Tibial artery (tissue), 4 donors: ENCODE measurements around the gene PKN2.

Source experiments
- DNase-seq, 2 donors: peaks; one replicate each; pipeline ENCODE4 v3.0.0-alpha.2; 2019
- H3K27ac ChIP-seq, 2 donors: fragments of 200-600 bp; sonication (generic) in 1 of 2; 1 replicate in 1 of 2; 2 replicates in 1 of 2; pipeline ENCODE4 v1.5.1; 2018 to 2019; ENCODE audit warnings: mild to moderate bottlenecking in 1 of 2
- H3K27me3 ChIP-seq, 2 donors: fragments of 200-600 bp; sonication (generic) in 1 of 2; one replicate each; pipeline versions ENCODE4 v1.5.1 to v1.6.0; 2016 to 2019
- H3K36me3 ChIP-seq, 3 donors: fragments of 200-600 bp; sonication (generic) in 2 of 3; one replicate each; pipeline ENCODE4 v1.5.1; 2016 to 2019; ENCODE audit warnings: mild to moderate bottlenecking in 2 of 3
- H3K4me1 ChIP-seq, 4 donors: fragments of 200-600 bp; sonication (generic) in 2 of 4; 1 replicate in 3 of 4; 2 replicates in 1 of 4; pipeline ENCODE4 v1.5.1; 2016 to 2019
- H3K4me3 ChIP-seq, 2 donors: fragments of 200-600 bp; sonication (generic) in 1 of 2; 1 replicate in 1 of 2; 2 replicates in 1 of 2; pipeline ENCODE4 v1.5.1; 2018 to 2019; ENCODE audit warnings: mild to moderate bottlenecking in 2 of 2
- H3K9me3 ChIP-seq, 3 donors: fragments of 200-600 bp; sonication (generic) in 1 of 3; one replicate each; pipeline ENCODE4 v1.5.1; 2016 to 2019
- intact Hi-C: fragments of 100-400 bp; cut with DNase I; formaldehyde crosslinking; loops from one replicate; pipeline ENCODE4 v1.15.0; 2023; ENCODE audit warnings: low total_unique reads
- TF ChIP-seq, protein P1 (sequence below), 2 experiments: fragments of 200-600 bp in 1 of 2; fragments of 450-650 bp in 1 of 2; IDR thresholded peaks; one replicate each; pipeline ENCODE4 v1.5.1; 2017 to 2019; ENCODE audit warnings: antibody characterized with exemption in 2 of 2, mild to moderate bottlenecking in 1 of 2, moderate library complexity in 1 of 2

PKN2 gene

DNA sequence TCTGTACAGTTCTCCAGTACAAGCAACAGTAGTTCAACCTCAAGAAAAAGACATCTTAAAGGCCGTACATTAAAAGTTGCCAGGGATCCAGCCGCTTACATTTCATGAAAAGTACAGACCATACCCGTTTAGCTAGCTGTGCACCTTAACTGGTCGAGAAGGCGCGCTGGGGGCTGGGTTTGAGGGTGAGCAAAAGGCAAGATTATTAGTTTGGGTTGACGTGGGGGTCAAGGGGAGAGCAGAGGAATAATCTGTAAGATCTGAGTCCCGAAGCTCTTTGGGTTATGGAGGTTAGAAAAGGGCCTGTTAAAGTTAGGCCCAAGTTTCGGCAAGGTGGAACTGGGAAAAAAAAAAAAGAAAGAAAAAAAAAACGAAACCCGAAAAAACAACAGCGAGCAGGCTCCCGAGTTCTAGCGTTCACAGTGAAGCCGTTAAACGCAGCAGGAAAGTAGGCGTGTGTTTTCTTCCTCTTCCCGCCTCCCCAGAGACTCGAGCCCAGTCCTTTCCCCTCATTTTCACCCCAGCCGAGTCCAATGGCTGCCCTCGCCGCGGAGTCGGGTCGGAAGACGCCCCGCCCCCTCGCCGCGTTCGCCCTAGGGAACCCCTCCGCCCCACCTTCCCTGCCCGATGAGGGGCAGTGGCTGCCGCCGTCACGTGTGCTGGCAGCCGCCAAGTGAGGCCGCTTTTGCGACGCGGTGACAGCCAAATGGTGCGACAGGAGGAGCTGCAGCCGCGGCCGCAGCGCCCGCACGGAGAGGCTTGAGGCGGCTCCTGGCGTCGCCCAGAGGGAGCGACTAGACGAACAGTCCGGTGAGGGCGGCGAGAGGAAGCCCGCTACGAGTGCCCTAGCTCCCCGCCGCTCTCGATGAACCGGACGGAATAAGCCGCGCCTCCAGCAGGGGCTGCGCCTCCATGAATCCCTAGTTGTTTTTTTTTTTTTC lies at the start of gene PKN2:
TSS of gene PKN2 (plus strand) at position 733 of the 941 bp plus-strand sequence. CDS start 308 bp downstream, outside the sequence.
- H3K9me3 ChIP-seq = no peaks in the 10 kb centered on the region
- intact Hi-C loops = no loop called here
- H3K27ac ChIP-seq = peak within 1 kb of the TSS; percentile 91 to 98
- no peaks in the 10 kb centered on the region for H3K36me3 ChIP-seq
- peak within 1 kb of the TSS; percentile 85 to 97 for H3K4me3 ChIP-seq
- TF ChIP-seq, protein P1, sequence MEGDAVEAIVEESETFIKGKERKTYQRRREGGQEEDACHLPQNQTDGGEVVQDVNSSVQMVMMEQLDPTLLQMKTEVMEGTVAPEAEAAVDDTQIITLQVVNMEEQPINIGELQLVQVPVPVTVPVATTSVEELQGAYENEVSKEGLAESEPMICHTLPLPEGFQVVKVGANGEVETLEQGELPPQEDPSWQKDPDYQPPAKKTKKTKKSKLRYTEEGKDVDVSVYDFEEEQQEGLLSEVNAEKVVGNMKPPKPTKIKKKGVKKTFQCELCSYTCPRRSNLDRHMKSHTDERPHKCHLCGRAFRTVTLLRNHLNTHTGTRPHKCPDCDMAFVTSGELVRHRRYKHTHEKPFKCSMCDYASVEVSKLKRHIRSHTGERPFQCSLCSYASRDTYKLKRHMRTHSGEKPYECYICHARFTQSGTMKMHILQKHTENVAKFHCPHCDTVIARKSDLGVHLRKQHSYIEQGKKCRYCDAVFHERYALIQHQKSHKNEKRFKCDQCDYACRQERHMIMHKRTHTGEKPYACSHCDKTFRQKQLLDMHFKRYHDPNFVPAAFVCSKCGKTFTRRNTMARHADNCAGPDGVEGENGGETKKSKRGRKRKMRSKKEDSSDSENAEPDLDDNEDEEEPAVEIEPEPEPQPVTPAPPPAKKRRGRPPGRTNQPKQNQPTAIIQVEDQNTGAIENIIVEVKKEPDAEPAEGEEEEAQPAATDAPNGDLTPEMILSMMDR (IDR thresholded peaks at IDR 0.05) = peak; percentile 30 to 35
- H3K4me1 ChIP-seq = peaks cover 0 to 32% (median 8%) of the 10 kb centered on the region in 4 donors
- no peaks in the 10 kb centered on the region for H3K27me3 ChIP-seq
- DNase-seq = peak; percentile 97 to 99

DNA sequence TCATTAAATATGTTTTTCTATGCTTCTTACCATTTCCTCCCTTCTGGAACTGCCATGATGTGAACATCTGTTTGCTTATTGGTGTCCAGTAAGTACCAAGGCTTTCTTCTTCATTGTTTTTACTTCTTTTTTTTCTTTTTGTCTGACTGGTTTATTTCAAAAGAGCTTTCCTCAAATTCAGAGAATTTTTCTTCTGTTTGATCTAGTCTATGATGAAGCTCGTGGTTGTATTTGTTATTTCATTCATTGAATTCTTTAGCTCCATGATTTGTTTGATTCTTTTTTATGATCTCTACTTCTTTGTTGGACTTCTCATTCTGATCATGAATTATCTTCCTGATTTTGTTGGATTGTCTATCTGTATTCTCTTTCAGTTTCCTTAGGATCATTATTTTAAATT lies 49.5 kb upstream of the PKN2 start:
- TF ChIP-seq, protein P1 (IDR thresholded peaks at IDR 0.05) = no peak
- intact Hi-C loops = no loop called here
- Histone ChIP-seq H3K27me3 (no peaks in the 10 kb centered on the region), H3K9me3 (peaks cover 0 to 14% (median 13%) of the 10 kb centered on the region in 3 donors), H3K4me1 (no peaks in the 10 kb centered on the region), H3K27ac (no peak overlapping the region), H3K4me3 (no peak overlapping the region), H3K36me3 (no peaks in the 10 kb centered on the region)
- no peak for DNase-seq

DNA sequence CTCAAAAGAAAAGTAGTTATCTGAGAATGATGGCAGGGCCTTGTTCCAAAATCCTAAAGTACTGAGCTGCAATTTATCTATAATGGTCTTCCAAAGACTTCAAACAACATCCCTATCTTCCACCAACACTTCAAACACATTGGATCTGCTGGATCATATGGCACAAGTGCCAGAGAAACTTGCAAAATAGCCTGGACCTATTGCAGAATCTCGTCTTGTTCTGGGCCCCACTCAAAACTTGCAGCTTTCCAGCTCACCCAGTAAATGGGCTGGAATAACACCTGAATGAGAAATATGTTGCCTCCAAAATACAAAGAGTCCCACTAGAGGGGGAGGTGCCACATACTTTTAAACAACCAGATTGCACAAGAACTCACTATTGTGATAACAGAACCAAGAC lies 44.0 kb upstream of the PKN2 start:
- Histone ChIP-seq H3K27me3 (no peaks in the 10 kb centered on the region), H3K9me3 (peaks cover 0 to 10% (median 6%) of the 10 kb centered on the region in 3 donors), H3K4me1 (no peaks in the 10 kb centered on the region), H3K36me3 (no peaks in the 10 kb centered on the region), H3K4me3 (no peak overlapping the region), H3K27ac (no peak overlapping the region)
- intact Hi-C loops = no loop called here
- no peak for DNase-seq
- TF ChIP-seq, protein P1 (IDR thresholded peaks at IDR 0.05) = no peak

DNA sequence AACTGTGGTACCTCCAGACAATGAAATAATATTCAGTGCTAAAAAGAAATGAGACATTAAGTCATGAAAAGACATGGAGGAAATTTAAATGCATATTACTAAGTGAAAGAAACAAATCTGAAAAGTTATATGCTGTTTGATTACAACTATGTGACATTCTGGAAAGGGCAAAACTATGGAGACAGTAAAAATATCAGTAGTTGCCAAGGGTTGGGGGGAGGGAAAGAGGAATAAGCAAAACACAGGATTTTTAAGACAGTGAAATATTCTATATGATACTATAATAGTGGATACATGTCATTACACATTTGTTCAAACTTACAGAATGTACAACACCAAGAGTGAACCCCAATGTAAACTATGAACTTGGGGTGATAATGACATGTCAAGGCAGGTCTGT lies 38.2 kb upstream of the PKN2 start:
- intact Hi-C loops = no loop called here
- Histone ChIP-seq H3K4me3 (no peak overlapping the region), H3K4me1 (no peaks in the 10 kb centered on the region), H3K9me3 (no peaks in the 10 kb centered on the region), H3K36me3 (no peaks in the 10 kb centered on the region), H3K27ac (no peak overlapping the region), H3K27me3 (no peaks in the 10 kb centered on the region)
- TF ChIP-seq, protein P1 (IDR thresholded peaks at IDR 0.05) = no peak
- no peak for DNase-seq

DNA sequence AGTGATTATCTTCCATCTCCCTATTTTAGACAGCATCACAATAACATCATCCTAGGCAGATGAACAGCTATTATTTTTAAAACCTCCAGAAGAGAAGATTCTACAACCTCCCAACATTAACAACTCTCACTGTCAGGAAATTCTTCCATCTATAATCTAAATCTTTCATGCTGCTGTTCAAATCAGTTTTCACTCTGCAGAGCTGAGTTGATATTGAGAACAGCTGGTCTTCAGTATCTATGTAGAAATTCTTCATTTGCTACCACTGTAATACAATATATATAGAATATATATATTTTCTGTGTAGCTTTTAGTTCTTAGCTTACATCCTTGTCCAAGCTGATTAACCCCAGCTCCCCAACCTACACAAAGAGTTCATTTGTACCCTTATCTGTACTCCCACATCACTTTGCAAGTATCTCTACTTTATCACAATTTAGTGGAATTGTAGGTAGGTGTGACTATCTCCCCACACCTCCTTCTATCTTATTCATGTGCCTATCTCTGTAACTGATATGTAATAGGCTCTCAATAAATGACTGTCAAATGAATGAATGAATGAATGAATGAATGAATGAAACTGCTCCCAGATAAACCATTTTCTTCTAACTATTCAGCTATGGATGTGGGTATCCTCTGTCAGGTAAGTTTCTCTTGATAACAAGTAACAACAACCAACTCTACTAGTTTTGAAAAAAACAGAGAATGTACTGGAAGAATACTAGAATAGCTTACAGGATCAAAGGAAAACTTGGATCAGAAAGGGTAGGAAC lies 37.4 kb upstream of the PKN2 start:
- Histone ChIP-seq H3K4me1 (no peaks in the 10 kb centered on the region), H3K9me3 (no peaks in the 10 kb centered on the region), H3K36me3 (no peaks in the 10 kb centered on the region), H3K27me3 (no peaks in the 10 kb centered on the region), H3K27ac (no peak overlapping the region), H3K4me3 (no peak overlapping the region)
- TF ChIP-seq, protein P1 (IDR thresholded peaks at IDR 0.05) = no peak
- no peak for DNase-seq
- intact Hi-C loops = no loop called here
